ENCODE data around the gene ULBP3.

Gene ULBP3

DNA sequence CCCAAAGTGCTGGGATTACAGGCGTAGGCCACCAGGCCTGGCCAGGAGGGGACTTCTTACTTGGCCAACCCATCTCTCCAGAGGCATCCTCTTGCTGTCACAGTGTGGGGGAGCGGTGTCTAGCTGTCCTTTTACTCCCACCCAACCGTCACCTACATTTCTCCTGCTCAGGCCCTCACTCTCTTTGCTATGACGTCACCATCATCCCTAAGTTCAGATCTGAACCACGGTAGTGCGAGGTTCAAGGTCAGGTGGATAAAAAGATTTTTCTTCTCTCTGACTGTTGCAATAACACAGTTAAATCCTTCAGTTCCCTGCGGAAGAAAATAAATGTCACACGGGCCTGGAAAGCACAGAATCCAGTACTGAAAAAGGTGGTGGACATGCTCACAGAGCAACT lies 36.3 kb downstream of the ULBP3 start:
- Histone ChIP-seq H3K27me3 (ENCODE audit: low read length) (no peaks in the 10 kb centered on the region), H3K9me2 (replicated peaks; ENCODE audit: insufficient read depth, low read length) (no peaks in the 10 kb centered on the region)

DNA sequence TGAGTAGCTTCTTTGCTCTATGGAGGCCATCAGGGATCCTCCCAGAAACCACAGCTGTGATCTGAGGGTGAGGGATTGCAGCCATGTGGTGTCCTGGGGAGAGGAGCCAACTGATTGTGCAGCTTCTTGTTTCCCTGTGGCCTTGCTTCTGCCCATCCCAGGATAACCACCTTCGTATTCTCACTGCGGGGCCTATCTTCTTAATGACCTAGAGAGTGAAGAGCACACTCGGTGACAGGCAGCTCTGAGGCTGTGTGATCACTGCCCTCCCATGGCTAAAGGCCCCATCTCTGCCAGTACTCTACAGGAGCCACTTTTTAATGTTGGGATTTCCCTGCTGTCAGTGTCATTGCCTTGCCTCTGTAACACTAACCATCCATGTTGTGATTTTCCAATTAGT lies 38.3 kb downstream of the ULBP3 start:
- H3F3A ChIP-seq (ENCODE audit: insufficient read depth): no peaks in the 10 kb centered on the region
- no peak overlapping the region for H3K27ac ChIP-seq (ENCODE audit: low read depth, low read length)
- no peaks in the 10 kb centered on the region for H3K79me2 ChIP-seq (ENCODE audit: insufficient read depth, low read length)
- H3K9me2 ChIP-seq (replicated peaks; ENCODE audit: insufficient read depth, low read length): no peaks in the 10 kb centered on the region
- H2AFZ ChIP-seq (ENCODE audit: low read depth, low read length, severe bottlenecking): no peak overlapping the region
- no peaks in the 10 kb centered on the region for H3K36me3 ChIP-seq (ENCODE audit: low read length)
- H3K4me3 ChIP-seq (ENCODE audit: insufficient read depth, low read length, poor library complexity, severe bottlenecking): no peak overlapping the region
- no peak overlapping the region for H3K4me2 ChIP-seq (ENCODE audit: low read depth, low read length, poor library complexity, severe bottlenecking)
- H3K9ac ChIP-seq (ENCODE audit: low read length): no peak overlapping the region
- no peak for TF ChIP-seq EZH2phosphoT487 (conservative IDR thresholded peaks at IDR 0.05; ENCODE audit: low read length)
- TF ChIP-seq, protein P1, sequence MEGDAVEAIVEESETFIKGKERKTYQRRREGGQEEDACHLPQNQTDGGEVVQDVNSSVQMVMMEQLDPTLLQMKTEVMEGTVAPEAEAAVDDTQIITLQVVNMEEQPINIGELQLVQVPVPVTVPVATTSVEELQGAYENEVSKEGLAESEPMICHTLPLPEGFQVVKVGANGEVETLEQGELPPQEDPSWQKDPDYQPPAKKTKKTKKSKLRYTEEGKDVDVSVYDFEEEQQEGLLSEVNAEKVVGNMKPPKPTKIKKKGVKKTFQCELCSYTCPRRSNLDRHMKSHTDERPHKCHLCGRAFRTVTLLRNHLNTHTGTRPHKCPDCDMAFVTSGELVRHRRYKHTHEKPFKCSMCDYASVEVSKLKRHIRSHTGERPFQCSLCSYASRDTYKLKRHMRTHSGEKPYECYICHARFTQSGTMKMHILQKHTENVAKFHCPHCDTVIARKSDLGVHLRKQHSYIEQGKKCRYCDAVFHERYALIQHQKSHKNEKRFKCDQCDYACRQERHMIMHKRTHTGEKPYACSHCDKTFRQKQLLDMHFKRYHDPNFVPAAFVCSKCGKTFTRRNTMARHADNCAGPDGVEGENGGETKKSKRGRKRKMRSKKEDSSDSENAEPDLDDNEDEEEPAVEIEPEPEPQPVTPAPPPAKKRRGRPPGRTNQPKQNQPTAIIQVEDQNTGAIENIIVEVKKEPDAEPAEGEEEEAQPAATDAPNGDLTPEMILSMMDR (IDR thresholded peaks at IDR 0.05; ENCODE audit: insufficient read depth, low read length, poor library complexity, severe bottlenecking): no peak
- H3K27me3 ChIP-seq (ENCODE audit: low read length): no peaks in the 10 kb centered on the region
- no peaks in the 10 kb centered on the region for H3K9me3 ChIP-seq (ENCODE audit: insufficient read depth, low read length)
- no peaks in the 10 kb centered on the region for H4K20me1 ChIP-seq (ENCODE audit: low read depth, low read length)

More for the DNA sequence above, 36.3 kb downstream of the ULBP3 start:
- no peaks in the 10 kb centered on the region for H4K20me1 ChIP-seq (ENCODE audit: low read depth, low read length)
- no peak overlapping the region for H3K4me2 ChIP-seq (ENCODE audit: low read depth, low read length, poor library complexity, severe bottlenecking)
- no peak overlapping the region for H3K4me3 ChIP-seq (ENCODE audit: insufficient read depth, low read length, poor library complexity, severe bottlenecking)
- no peak overlapping the region for H2AFZ ChIP-seq (ENCODE audit: low read depth, low read length, severe bottlenecking)
- H3K27ac ChIP-seq (ENCODE audit: low read depth, low read length): no peak overlapping the region
- no peaks in the 10 kb centered on the region for H3K79me2 ChIP-seq (ENCODE audit: insufficient read depth, low read length)
- no peaks in the 10 kb centered on the region for H3F3A ChIP-seq (ENCODE audit: insufficient read depth)
- TF ChIP-seq, protein P1 (IDR thresholded peaks at IDR 0.05; ENCODE audit: insufficient read depth, low read length, poor library complexity, severe bottlenecking): no peak
- TF ChIP-seq EZH2phosphoT487 (conservative IDR thresholded peaks at IDR 0.05; ENCODE audit: low read length): no peak
- H3K9me3 ChIP-seq (ENCODE audit: insufficient read depth, low read length): no peaks in the 10 kb centered on the region
- H3K36me3 ChIP-seq (ENCODE audit: low read length): no peaks in the 10 kb centered on the region
- no peak overlapping the region for H3K9ac ChIP-seq (ENCODE audit: low read length)

DNA sequence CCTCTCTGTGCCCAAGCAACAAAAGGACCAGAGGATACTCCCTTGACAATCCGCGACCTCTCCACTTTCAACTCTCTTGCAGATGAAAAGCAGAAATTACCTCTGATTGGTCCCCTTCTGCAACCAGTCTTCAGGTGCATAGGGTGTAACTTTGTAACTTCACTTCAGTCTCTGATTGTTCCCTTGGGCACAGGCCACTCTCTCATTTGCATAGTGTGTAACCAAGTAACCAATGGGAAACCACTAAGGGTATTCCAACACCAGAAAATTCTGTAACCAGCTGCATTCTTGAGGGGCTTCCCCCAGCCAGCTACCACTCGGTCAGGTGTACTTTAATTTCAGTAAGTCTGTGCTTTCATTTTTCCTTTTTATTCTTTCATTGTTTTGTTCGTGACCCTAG lies 39.2 kb downstream of the ULBP3 start:
- Histone ChIP-seq H3K36me3 (ENCODE audit: low read length) (no peaks in the 10 kb centered on the region), H3K9me2 (replicated peaks; ENCODE audit: insufficient read depth, low read length) (no peaks in the 10 kb centered on the region), H3F3A (ENCODE audit: insufficient read depth) (no peaks in the 10 kb centered on the region), H3K4me3 (ENCODE audit: insufficient read depth, low read length, poor library complexity, severe bottlenecking) (no peak overlapping the region), H3K79me2 (ENCODE audit: insufficient read depth, low read length) (no peaks in the 10 kb centered on the region), H3K9me3 (ENCODE audit: insufficient read depth, low read length) (no peaks in the 10 kb centered on the region), H3K9ac (ENCODE audit: low read length) (no peak overlapping the region), H2AFZ (ENCODE audit: low read depth, low read length, severe bottlenecking) (no peak overlapping the region), H3K4me2 (ENCODE audit: low read depth, low read length, poor library complexity, severe bottlenecking) (peak overlapping the region; percentile 16), H3K27ac (ENCODE audit: low read depth, low read length) (no peak overlapping the region), H3K27me3 (ENCODE audit: low read length) (no peaks in the 10 kb centered on the region), H4K20me1 (ENCODE audit: low read depth, low read length) (no peaks in the 10 kb centered on the region)
- TF ChIP-seq, protein P1 (IDR thresholded peaks at IDR 0.05; ENCODE audit: insufficient read depth, low read length, poor library complexity, severe bottlenecking): no peak
- no peak for TF ChIP-seq EZH2phosphoT487 (conservative IDR thresholded peaks at IDR 0.05; ENCODE audit: low read length)
